ENCODE data around the gene OAT.

Gene OAT

DNA sequence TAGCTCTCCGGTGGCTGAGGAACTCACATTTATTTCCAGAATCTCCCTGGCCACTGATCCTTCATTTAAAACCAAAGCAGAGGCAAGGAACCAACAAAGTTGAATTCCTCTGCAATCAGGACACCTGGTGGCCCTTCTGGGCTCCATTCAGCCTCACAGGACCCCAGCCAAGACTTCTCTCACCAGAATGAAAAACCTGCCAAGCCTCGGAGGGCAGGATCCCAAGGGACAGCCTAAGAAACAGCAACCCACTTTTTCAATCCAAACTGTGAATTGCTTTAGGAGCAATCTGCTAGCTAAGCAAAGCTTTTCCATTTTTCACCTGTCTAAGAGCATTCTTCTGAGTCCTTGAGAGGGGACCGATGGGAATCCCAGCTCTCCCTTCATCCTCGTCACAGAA, 34.6 kb downstream of the OAT start:
- H3K9me3 ChIP-seq (replicated peaks; ENCODE audit: low read length), result no peaks in the 10 kb centered on the region
- H3K36me3 ChIP-seq (ENCODE audit: insufficient read depth, low read length), result no peaks in the 10 kb centered on the region
- H3K4me1 ChIP-seq (ENCODE audit: control insufficient read depth, insufficient read depth, low read length), result peaks cover 5% of the 10 kb centered on the region
- H3K4me3 ChIP-seq (ENCODE audit: low read length), result no peak overlapping the region
- H3K27me3 ChIP-seq (ENCODE audit: control insufficient read depth, insufficient read depth, low read length), result peaks cover 23% of the 10 kb centered on the region
- no peak overlapping the region for H3K9ac ChIP-seq (ENCODE audit: low read depth, low read length)
- no peak overlapping the region for H3K4me2 ChIP-seq (ENCODE audit: low read length)

DNA sequence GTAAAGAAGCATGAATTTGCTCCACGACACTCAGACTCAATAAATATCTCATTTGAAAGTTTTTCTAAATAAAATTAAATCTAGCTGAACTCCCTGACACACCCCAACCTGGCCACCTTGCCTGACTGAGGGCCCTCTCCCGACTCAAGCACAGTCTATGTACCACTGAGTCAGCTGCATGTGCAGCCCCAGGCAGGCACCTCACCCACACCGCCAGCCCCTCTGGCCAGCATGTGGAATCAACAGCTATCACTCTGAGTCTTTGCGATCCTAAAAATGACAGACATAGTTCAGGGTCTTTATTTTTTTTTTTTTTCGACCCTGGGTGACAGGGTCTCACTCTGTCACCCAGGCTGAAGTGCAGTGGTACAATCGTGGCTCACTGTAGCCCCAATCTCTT, 35.2 kb downstream of the OAT start:
- H3K27me3 ChIP-seq (ENCODE audit: control insufficient read depth, insufficient read depth, low read length), result peaks cover 30% of the 10 kb centered on the region
- no peak overlapping the region for H3K9ac ChIP-seq (ENCODE audit: low read depth, low read length)
- no peak overlapping the region for H3K4me2 ChIP-seq (ENCODE audit: low read length)
- peaks cover under 1% of the 10 kb centered on the region for H3K4me1 ChIP-seq (ENCODE audit: control insufficient read depth, insufficient read depth, low read length)
- H3K36me3 ChIP-seq (ENCODE audit: insufficient read depth, low read length), result no peaks in the 10 kb centered on the region
- no peak overlapping the region for H3K4me3 ChIP-seq (ENCODE audit: low read length)
- no peaks in the 10 kb centered on the region for H3K9me3 ChIP-seq (replicated peaks; ENCODE audit: low read length)

DNA sequence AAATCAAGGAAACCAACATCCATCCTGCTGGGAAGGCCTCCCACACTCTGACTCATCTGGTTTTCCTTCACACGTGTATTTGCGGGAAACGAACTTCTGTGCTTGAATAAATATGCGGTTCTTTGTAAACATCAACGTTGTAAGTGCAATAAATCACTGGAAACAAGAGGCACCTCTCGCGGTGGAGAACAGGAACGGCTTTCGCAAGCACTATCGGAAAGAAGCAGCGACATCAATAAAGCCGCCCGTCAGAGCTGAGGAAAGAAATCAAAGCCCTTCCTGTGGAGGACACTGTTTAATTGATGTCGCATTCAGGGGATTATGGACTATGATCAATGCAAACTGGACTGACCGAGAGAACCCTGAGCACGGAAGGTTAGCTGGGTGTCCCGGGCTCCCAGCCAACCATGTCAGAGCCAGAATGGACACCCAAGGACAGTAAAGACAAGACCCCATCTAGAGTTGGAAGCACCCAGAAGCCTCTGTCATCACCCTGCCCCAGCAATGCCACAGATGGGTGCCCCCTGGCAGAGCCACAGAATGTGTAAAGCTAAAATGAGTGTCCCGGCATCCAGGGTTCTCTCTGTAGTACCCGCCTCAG, 37.6 kb downstream of the OAT start:
- Histone ChIP-seq H3K9ac (ENCODE audit: low read depth, low read length) (no peak overlapping the region), H3K36me3 (ENCODE audit: insufficient read depth, low read length) (no peaks in the 10 kb centered on the region), H3K27me3 (ENCODE audit: control insufficient read depth, insufficient read depth, low read length) (peaks cover 38% of the 10 kb centered on the region)

DNA sequence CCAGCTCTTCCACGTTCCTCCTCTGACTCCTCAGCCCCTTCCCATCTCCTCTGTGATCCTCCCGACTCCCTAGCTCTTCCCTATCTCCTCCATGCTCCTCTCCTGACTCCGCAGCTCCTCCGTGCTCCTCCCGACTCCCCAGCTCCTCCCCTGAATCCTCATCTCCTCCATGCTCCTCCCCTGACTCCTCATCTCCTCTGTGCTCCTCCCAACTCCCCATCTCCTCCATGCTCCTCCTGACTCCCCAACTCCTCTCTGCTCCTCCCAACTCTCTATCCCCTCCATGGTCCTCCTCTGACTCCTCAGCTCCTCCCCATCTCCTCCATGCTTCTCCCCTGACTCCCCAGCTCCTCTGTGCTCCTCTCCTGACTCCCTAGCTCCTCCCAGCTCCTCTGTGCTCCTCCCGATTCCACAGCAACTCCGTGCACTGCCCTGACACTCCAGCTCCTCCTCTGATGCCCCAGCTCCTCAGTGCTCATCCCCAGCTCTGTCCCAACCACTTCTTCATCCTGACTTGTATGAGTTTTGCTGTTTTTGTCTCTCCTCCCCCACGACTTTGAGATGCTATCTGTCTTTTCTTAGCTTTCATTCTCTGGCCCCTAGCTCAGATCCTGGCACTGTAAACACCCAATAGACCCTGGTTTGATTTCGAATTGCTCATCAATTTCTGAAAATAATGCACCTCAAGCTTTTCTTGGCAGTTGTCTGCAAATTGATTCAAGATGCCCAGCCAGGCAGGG, 38.3 kb downstream of the OAT start:
- H3K4me1 ChIP-seq (ENCODE audit: control insufficient read depth, insufficient read depth, low read length), result no peaks in the 10 kb centered on the region
- no peak overlapping the region for H3K9ac ChIP-seq (ENCODE audit: low read depth, low read length)
- peaks cover 38% of the 10 kb centered on the region for H3K27me3 ChIP-seq (ENCODE audit: control insufficient read depth, insufficient read depth, low read length)
- H3K4me2 ChIP-seq (ENCODE audit: low read length), result no peak overlapping the region
- H3K36me3 ChIP-seq (ENCODE audit: insufficient read depth, low read length), result no peaks in the 10 kb centered on the region
- H3K9me3 ChIP-seq (replicated peaks; ENCODE audit: low read length), result no peaks in the 10 kb centered on the region
- no peak overlapping the region for H3K4me3 ChIP-seq (ENCODE audit: low read length)

More for the DNA sequence above, 37.6 kb downstream of the OAT start:
- Histone ChIP-seq H3K4me1 (ENCODE audit: control insufficient read depth, insufficient read depth, low read length) (no peaks in the 10 kb centered on the region), H3K4me3 (ENCODE audit: low read length) (no peak overlapping the region), H3K9me3 (replicated peaks; ENCODE audit: low read length) (no peaks in the 10 kb centered on the region), H3K4me2 (ENCODE audit: low read length) (no peak overlapping the region)

DNA sequence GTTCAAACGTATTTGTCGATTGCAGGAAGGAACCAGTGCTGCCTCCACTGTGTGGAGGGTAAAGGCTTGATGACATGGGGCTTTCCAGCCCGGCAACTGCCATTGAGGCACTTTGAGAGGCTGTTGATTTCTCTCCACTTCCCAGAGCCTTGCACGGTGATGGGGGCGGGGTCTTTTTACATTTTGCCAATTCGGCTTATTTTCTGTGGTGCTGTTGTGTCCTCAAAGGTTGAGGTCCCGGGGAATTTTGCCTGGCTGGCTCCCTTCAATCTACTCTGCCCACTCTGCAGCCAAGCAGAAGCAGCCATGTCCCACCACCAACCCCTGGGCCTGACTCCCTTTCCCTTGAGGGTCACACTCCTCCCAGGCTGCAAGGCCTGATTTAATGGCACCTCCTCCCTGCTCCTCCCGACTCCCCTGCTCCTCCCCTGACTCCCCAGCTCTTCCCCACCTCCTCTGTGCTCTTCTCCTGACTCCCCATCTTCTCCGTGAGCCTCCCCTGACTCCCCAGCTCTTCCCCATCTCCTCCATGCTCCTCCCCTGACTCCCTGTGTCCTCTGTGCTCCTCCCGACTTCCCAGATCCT, 39.0 kb downstream of the OAT start:
- H3K4me3 ChIP-seq (ENCODE audit: low read length), result no peak overlapping the region
- H3K27me3 ChIP-seq (ENCODE audit: control insufficient read depth, insufficient read depth, low read length), result peaks cover 38% of the 10 kb centered on the region
- no peak overlapping the region for H3K9ac ChIP-seq (ENCODE audit: low read depth, low read length)

DNA sequence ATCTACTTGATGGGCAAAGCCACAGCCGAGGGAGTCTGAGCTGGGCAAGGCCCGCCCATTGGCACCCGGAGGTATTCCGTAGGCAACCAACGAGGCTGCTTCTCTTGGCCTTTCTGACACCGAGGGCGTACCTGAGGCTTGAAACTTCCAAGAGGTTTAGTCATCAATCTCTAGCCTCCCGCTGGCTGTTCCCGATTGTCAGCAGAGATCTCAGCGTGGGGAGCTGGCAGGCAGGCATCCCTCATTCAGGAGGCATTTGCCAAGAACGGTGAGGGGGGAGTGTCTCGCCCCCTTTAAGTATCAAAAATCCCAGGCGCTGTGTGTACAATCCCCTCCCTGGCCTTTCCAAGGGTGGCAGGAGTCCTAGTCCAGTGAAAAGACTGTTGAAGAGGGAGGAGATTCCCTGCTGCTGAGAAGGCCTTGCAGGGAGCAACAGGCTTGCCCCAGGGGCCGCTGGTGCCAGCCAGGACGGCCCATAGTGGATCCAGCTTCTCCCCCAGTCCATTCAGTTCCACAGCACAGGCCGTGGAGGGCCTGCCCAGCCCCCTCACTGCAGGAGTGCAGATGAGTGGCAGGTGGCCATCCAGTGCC, 39.7 kb downstream of the OAT start:
- H3K9ac ChIP-seq (ENCODE audit: low read depth, low read length), result no peak overlapping the region
- H3K9me3 ChIP-seq (replicated peaks; ENCODE audit: low read length), result no peaks in the 10 kb centered on the region
- no peak overlapping the region for H3K4me2 ChIP-seq (ENCODE audit: low read length)
- H3K4me3 ChIP-seq (ENCODE audit: low read length), result no peak overlapping the region
- H3K27me3 ChIP-seq (ENCODE audit: control insufficient read depth, insufficient read depth, low read length), result peaks cover 45% of the 10 kb centered on the region
- no peaks in the 10 kb centered on the region for H3K36me3 ChIP-seq (ENCODE audit: insufficient read depth, low read length)
- no peaks in the 10 kb centered on the region for H3K4me1 ChIP-seq (ENCODE audit: control insufficient read depth, insufficient read depth, low read length)

More for the DNA sequence above, 39.0 kb downstream of the OAT start:
- H3K36me3 ChIP-seq (ENCODE audit: insufficient read depth, low read length), result no peaks in the 10 kb centered on the region
- no peaks in the 10 kb centered on the region for H3K4me1 ChIP-seq (ENCODE audit: control insufficient read depth, insufficient read depth, low read length)
- no peak overlapping the region for H3K4me2 ChIP-seq (ENCODE audit: low read length)
- no peaks in the 10 kb centered on the region for H3K9me3 ChIP-seq (replicated peaks; ENCODE audit: low read length)

DNA sequence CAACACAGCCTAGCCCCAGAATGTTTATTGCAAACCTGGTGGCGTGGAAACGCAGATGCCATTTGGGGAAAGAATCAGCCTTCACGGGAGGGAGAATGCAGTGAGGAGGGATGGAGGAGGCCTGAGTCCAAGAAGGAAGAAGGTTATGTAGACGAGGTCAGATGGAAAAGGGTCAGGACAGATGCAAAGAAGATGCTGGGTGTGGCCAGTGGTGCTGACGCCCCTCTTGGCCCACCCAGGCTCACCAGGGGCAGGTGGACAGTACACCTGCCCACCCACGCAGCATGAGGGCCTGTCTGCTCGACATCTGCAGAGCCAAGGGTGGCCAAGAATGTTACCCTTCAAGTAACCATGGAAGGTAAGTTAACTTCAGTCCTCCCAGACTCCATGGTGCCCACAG, 40.5 kb downstream of the OAT start:
- Histone ChIP-seq H3K9me3 (replicated peaks; ENCODE audit: low read length) (no peaks in the 10 kb centered on the region), H3K27me3 (ENCODE audit: control insufficient read depth, insufficient read depth, low read length) (peaks cover 52% of the 10 kb centered on the region), H3K9ac (ENCODE audit: low read depth, low read length) (no peak overlapping the region), H3K4me3 (ENCODE audit: low read length) (no peak overlapping the region), H3K4me2 (ENCODE audit: low read length) (no peak overlapping the region), H3K4me1 (ENCODE audit: control insufficient read depth, insufficient read depth, low read length) (no peaks in the 10 kb centered on the region), H3K36me3 (ENCODE audit: insufficient read depth, low read length) (no peaks in the 10 kb centered on the region)

DNA sequence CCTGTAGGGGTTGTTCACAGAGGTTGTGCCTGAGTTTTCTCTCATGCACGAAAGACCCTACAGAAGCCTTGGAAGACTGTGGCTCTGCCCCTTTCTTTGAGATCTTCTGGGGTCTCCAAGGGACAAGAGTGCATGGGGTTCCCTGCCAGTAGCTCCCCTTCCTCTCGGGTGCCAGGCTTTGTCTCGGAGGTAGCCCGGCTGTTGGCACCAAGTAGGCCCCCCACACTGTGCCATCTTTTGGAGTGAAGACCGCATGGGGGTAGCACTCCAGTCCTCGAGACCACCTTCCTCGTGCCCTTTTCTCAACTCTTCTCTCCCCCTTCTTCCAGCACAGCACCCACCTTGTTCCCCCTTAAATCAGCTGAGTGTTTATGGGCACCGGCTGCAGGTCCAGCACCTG, 41.6 kb downstream of the OAT start:
- no peaks in the 10 kb centered on the region for H3K4me1 ChIP-seq (ENCODE audit: control insufficient read depth, insufficient read depth, low read length)
- H3K4me2 ChIP-seq (ENCODE audit: low read length), result no peak overlapping the region
- H3K36me3 ChIP-seq (ENCODE audit: insufficient read depth, low read length), result no peaks in the 10 kb centered on the region
- peaks cover 63% of the 10 kb centered on the region for H3K27me3 ChIP-seq (ENCODE audit: control insufficient read depth, insufficient read depth, low read length)
- no peaks in the 10 kb centered on the region for H3K9me3 ChIP-seq (replicated peaks; ENCODE audit: low read length)
- H3K4me3 ChIP-seq (ENCODE audit: low read length), result no peak overlapping the region
- no peak overlapping the region for H3K9ac ChIP-seq (ENCODE audit: low read depth, low read length)

DNA sequence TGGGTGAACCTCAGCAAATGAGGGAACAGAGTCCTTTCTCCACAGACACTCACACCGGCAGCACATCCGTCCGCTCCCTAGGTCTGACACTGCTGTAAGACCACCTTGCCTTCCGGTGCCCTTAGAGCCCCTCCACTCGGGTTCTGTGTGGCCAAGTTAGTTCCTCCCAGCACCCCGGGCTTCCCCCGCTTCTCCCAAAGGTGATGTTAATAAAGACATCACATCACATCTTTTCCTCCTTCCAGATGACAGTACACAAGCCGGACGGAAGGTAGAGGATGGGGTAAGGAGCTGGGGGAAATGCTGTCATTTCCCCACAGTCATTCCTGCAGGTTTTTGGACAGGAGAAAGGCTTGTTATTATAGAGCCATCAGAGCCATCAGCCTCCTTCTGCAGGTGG, 42.3 kb downstream of the OAT start:
- Histone ChIP-seq H3K4me2 (ENCODE audit: low read length) (no peak overlapping the region), H3K36me3 (ENCODE audit: insufficient read depth, low read length) (no peaks in the 10 kb centered on the region), H3K27me3 (ENCODE audit: control insufficient read depth, insufficient read depth, low read length) (peaks cover 62% of the 10 kb centered on the region)

DNA sequence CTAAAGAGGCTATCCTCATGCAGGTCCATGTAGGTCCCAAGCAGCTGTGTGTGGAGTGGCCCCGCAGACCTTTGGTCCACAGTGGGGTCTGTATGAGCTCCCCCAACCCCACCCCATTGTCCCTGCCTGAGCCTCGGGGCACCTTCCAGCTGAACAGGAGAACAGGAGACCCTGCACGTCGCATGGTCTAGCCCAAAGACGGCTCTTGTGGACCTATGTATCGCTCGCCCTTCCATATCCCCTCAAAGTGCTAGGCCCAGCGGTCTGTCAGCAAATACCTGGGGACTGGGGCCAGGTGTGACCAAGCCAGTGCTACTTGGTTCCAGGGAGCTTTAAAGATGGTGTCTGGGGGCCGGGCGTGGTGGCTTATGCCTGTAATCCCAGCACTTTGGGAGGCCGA, 43.0 kb downstream of the OAT start:
- H3K9me3 ChIP-seq (replicated peaks; ENCODE audit: low read length), result no peaks in the 10 kb centered on the region
- peaks cover 64% of the 10 kb centered on the region for H3K27me3 ChIP-seq (ENCODE audit: control insufficient read depth, insufficient read depth, low read length)

More for the DNA sequence above, 42.3 kb downstream of the OAT start:
- Histone ChIP-seq H3K9ac (ENCODE audit: low read depth, low read length) (no peak overlapping the region), H3K9me3 (replicated peaks; ENCODE audit: low read length) (no peaks in the 10 kb centered on the region), H3K4me3 (ENCODE audit: low read length) (no peak overlapping the region), H3K4me1 (ENCODE audit: control insufficient read depth, insufficient read depth, low read length) (no peaks in the 10 kb centered on the region)

DNA sequence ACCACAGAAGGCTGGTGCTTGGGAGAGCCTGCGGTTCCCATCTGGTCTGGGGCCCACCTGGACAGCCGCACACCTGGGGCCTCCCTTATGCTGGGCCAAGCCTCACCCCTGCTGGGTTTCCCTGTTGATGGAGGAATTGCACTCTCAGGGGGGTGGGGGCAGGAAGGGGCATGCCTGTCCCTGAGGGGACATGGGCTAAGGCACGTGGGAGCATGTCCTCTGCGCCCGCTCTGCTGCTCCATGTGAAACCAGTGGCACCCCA, 43.4 kb downstream of the OAT start:
- Histone ChIP-seq H3K4me2 (ENCODE audit: low read length) (no peak overlapping the region), H3K4me1 (ENCODE audit: control insufficient read depth, insufficient read depth, low read length) (no peaks in the 10 kb centered on the region), H3K9me3 (replicated peaks; ENCODE audit: low read length) (no peaks in the 10 kb centered on the region), H3K36me3 (ENCODE audit: insufficient read depth, low read length) (no peaks in the 10 kb centered on the region), H3K27me3 (ENCODE audit: control insufficient read depth, insufficient read depth, low read length) (peaks cover 64% of the 10 kb centered on the region), H3K4me3 (ENCODE audit: low read length) (no peak overlapping the region), H3K9ac (ENCODE audit: low read depth, low read length) (no peak overlapping the region)

More for the DNA sequence above, 43.0 kb downstream of the OAT start:
- Histone ChIP-seq H3K4me3 (ENCODE audit: low read length) (no peak overlapping the region), H3K4me2 (ENCODE audit: low read length) (no peak overlapping the region), H3K9ac (ENCODE audit: low read depth, low read length) (no peak overlapping the region), H3K36me3 (ENCODE audit: insufficient read depth, low read length) (no peaks in the 10 kb centered on the region), H3K4me1 (ENCODE audit: control insufficient read depth, insufficient read depth, low read length) (no peaks in the 10 kb centered on the region)

Data from skeletal muscle satellite cell (primary cell).